ENCODE measurements around the gene KCNK7.

Gene KCNK7

DNA sequence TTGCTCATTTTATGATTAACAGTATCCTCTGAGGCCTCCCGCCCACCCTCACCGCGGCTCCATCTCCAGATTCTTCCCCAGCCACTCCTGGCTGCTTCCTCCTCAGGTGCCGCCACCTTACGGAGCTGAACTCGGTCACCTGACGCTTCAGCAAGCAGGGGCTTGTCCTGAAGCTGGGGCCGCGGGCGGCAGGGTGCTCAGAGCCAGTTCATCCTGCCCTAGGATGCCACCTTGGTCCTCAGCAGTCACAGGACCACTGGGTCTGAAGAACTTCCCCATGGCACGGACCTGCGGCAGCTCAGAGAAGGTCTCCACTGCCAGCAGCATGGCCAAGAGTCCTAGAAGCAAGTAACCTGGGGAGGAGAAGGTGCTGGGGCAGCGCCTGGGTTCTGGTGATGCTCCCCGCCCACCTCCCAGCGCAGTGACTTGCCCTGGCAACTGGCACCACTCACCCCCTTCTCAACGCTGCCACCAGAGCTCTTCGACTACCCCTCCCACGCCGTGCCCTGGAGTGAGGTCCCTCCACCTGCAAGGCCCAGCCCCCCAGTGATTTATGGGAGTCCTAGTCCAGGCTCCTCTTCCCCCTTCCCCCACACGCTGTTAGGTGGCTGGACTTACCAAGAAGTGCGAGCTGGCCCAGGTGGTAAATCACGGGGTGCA, 2.6 kb downstream of the KCNK7 start:
- Mint-ChIP-seq H3K9me3 (no peaks in the 10 kb centered on the region), H3K4me3 (no peak overlapping the region), H3K27ac (peak overlapping the region; percentile 26), H3K4me1 (ENCODE audit: low read depth) (peaks cover 18% of the 10 kb centered on the region), H3K36me3 (ENCODE audit: low read depth) (peaks cover 28% of the 10 kb centered on the region), H3K27me3 (ENCODE audit: low read depth) (no peaks in the 10 kb centered on the region)
- DNase-seq (ENCODE audit: low spot score), result no peak

DNA sequence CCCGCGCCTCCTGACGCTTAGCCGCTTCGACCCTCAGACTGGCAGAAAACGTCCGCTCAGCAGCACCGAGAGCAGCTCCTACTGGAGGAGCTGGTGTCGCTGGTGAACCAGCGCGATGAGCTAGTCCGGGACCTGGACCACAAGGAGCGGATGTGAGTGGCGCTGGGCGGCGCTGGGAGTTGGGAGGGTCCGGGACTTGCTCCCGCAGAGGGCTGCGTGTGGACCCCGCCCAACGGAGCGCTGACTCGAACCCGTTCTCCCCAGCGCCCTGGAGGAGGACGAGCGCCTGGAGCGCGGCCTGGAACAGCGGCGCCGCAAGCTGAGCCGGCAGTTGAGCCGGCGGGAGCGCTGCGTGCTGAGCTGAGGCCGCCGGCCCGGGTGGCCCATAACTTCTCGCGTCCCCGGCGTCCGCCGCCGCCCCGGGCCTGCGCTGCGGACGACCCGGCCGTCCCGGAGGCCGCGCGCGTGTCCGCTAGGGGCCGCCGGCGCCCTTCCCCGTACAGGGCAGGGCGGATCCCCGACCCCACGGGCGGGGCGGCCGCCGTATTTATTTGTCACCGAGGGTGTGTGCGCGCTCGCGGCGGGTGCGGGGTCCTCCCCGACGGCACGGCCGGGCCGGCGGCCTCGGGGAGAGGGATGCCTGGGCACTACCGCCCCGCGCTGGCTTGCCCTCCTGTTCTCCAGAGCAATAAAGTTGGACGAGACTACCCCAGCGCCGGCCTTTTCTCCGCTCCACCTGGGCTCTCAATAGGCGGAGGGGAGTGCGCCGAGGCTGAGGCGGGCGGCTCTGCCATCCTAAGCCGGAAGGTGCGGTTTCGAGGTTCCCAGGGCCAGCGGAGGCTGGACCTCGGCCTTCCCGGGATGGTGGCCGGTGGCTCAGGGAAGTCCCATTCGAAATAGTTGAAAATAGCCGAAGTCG, 3.4 kb downstream of the KCNK7 start:
- Mint-ChIP-seq H3K4me1 (ENCODE audit: low read depth) (peaks cover 26% of the 10 kb centered on the region), H3K4me3 (no peak overlapping the region), H3K27me3 (ENCODE audit: low read depth) (no peaks in the 10 kb centered on the region), H3K9me3 (no peaks in the 10 kb centered on the region), H3K36me3 (ENCODE audit: low read depth) (peaks cover 24% of the 10 kb centered on the region), H3K27ac (no peak overlapping the region)
- no peak for DNase-seq (ENCODE audit: low spot score)

DNA sequence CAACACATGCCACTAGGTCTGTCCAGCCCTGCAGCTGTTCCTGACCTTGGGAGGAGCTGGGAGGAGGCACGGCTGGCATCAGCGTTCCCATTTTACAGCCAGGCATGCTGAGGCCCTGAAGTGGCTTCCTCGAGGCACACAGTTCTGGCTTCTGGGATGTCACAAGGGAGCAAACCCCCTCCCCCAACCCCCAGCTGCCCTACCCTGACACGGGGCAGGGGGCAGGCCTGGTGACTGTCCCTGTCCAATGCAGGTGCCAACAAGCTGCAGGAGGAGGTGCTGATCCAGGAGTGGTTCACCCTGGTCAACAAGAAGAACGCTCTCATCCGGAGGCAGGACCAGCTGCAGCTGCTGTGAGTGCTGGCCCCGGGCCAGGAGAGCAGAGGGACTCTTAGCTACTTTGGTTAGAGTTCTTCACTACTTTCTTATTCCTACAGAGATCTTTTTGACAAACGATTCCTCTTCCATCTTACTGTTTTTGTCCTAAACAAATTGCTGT, 5.3 kb downstream of the KCNK7 start:
- no peaks in the 10 kb centered on the region for H3K9me3 Mint-ChIP-seq
- H3K27ac Mint-ChIP-seq, result peak overlapping the region; percentile 74
- no peaks in the 10 kb centered on the region for H3K27me3 Mint-ChIP-seq (ENCODE audit: low read depth)
- peaks cover 31% of the 10 kb centered on the region for H3K4me1 Mint-ChIP-seq (ENCODE audit: low read depth)
- H3K4me3 Mint-ChIP-seq, result no peak overlapping the region
- DNase-seq (ENCODE audit: low spot score), result no peak
- peaks cover 31% of the 10 kb centered on the region for H3K36me3 Mint-ChIP-seq (ENCODE audit: low read depth)

DNA sequence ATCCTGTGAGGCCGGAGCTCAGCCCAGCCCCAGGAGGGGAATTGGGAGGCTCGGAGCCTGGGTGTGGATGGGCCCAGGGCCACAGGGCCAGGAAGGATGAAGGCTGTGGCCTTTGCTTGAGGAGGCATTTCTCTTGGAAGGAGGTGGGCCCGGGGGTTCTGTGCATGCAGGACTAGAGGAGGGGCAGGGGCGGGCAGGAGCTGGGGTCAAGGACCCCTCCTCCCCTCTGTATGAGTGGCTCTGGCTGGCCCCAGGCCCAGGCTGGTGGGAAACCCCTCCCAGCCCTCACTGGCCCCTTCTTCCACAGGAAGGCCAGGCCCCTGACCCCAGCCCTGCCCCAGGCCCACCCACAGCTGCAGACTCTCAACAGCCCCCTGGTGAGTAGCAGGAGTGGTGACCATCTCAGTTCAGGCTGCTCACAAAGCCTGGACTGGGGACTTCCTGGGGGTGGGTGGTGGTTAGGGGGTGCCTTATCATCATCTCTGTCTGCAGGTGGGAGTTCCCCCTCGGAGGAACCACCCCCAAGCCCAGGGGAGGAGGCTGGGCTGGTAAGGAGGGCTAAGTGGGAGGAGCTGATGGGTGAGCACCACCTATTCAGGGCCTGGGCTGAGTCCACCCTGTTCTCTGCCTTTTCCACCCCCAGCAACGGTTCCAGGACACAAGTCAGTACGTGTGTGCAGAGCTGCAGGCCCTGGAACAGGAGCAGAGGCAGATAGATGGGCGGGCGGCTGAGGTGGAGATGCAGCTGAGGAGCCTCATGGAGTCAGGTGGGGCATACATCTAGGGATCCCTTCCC, 6.0 kb downstream of the KCNK7 start:
- Mint-ChIP-seq H3K27ac (peak overlapping the region; percentile 92), H3K27me3 (ENCODE audit: low read depth) (no peaks in the 10 kb centered on the region), H3K4me3 (no peak overlapping the region), H3K4me1 (ENCODE audit: low read depth) (peaks cover 26% of the 10 kb centered on the region), H3K9me3 (no peaks in the 10 kb centered on the region), H3K36me3 (ENCODE audit: low read depth) (peaks cover 28% of the 10 kb centered on the region)
- DNase-seq (ENCODE audit: low spot score), result no peak

DNA sequence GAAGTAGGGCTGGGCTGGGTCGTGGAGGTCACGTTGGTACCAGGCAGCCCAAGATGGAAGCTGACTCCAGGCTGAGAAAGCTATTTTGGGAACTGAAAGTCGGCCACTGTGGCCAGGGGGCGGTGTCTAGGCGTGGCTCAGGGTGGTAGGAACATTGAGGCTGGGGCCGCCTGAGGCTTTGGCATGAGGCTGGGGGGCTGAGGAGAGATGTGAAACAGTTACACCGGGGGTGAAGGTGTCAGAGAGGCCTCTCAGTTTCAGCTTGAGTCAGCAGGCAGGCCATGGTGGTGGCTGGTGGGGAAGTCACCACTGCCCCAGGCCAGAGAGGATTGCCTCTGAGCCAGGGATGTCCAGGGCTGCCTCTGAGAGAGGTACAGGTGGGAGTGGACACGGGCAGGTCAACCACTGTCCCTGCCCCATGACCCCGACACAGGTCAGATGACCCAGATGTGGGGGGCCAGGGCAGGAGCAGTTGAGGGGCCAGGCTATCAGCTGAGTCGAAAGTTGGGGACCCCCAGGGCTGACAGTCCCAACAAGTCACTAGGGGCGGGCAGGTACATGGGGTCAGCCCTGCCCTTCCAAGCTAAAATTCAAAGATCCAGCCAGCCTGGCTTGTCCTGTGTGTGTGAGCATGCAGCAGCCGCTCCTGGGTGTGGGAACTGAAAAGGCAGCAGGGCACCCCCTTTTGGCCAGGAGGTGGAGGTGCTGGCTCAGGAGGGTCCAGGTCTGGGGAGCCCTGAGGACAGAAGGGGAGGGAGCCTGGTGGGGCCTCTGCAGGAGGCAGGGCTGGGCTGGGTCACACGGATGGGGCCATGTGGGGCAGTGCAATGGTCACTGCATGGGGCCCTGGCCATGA, 7.2 kb downstream of the KCNK7 start:
- no peaks in the 10 kb centered on the region for H3K27me3 Mint-ChIP-seq (ENCODE audit: low read depth)
- peaks cover 25% of the 10 kb centered on the region for H3K4me1 Mint-ChIP-seq (ENCODE audit: low read depth)
- peak overlapping the region; percentile 92 for H3K27ac Mint-ChIP-seq
- H3K4me3 Mint-ChIP-seq, result peak overlapping the region; percentile 74
- peak; percentile 82 for DNase-seq (ENCODE audit: low spot score)
- peaks cover 37% of the 10 kb centered on the region for H3K36me3 Mint-ChIP-seq (ENCODE audit: low read depth)
- no peaks in the 10 kb centered on the region for H3K9me3 Mint-ChIP-seq

DNA sequence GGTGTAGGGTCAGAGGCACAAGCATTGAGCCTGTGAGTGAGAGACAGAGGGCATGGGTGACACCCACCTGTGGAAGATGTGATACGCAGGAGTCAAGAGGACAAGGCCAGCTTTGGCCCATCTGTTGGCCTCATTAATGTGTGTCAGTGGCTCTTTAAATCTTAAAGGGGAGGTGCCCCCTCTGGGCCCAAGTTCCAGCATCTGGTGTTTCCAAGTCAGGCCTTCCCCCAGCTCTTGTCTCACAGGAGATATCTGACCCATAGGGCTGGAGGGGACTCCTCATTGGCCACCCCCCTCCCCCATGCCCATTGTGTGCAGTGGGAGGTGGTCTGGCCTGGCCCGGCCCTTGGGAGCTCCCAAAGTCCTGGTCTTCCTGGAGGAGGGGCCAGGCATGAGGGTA, 8.9 kb downstream of the KCNK7 start:
- H3K4me3 Mint-ChIP-seq, result no peak overlapping the region
- H3K4me1 Mint-ChIP-seq (ENCODE audit: low read depth), result peaks cover 25% of the 10 kb centered on the region
- no peaks in the 10 kb centered on the region for H3K9me3 Mint-ChIP-seq
- H3K27me3 Mint-ChIP-seq (ENCODE audit: low read depth), result no peaks in the 10 kb centered on the region
- peaks cover 44% of the 10 kb centered on the region for H3K36me3 Mint-ChIP-seq (ENCODE audit: low read depth)
- no peak overlapping the region for H3K27ac Mint-ChIP-seq
- no peak for DNase-seq (ENCODE audit: low spot score)

DNA sequence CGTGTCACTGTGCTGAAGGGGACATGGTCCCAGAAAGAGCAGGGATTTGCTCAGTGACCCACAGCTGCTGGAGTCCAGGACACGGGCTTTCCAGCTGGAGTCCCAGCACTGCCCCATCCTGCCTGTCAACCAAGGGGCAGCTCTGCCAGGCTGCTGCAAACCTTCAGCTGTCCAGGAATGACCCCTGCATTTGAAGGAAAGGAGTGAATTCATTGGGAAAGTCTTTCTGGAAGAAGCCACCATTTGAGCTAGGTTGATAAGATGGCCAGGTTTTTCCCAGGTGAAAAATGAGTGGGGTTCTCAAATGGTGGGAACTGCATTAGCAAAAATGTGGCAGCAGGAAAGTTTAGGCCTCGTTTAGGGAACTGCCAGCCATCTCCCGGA, 9.4 kb downstream of the KCNK7 start:
- Mint-ChIP-seq H3K4me3 (peak overlapping the region; percentile 14), H3K4me1 (ENCODE audit: low read depth) (peaks cover 25% of the 10 kb centered on the region)

DNA sequence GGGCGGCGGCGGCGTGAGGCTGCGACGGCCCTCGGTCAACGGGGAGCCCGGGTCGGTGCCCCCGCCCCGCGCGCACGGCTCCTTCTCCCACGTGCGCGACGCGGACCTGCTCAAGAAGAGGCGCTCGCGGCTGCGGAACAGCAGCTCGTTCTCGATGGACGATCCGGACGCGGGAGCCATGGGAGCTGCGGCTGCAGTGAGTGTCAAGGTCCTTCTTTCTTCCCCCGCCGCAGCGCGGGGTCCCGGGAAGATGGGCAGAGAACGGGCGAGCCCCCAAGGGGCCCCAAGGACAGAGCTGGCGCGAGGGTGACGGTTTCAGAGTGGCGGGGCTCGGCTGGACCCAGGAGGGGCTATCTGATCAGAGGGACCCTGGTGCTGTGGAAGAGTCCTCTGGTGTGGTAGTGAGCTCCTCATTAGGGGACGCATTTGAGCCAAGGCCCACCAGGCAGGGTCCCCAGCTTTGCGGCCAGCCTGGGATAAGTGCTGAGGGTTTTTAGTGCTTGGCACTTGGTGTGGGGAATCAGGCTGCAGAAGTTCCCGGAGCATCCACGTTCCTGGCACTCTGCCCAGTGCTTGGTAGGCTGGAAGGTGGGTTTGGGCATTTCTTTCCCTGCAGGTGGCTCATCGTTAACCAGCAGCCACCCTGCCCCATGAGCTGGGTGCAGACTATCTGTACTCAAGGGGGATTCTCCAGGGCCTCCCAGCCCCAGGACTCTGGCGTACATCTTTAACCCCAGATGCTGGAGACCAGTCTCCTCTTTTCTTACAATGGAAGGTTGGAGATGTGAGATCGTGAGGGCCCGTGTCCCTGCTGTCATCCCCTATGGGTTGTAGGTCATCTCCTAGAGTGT, 10.0 kb downstream of the KCNK7 start:
- DNase-seq (ENCODE audit: low spot score), result no peak
- H3K27ac Mint-ChIP-seq, result peak overlapping the region; percentile 47
- H3K4me3 Mint-ChIP-seq, result peak overlapping the region; percentile 14
- peaks cover 25% of the 10 kb centered on the region for H3K4me1 Mint-ChIP-seq (ENCODE audit: low read depth)
- no peaks in the 10 kb centered on the region for H3K9me3 Mint-ChIP-seq
- H3K36me3 Mint-ChIP-seq (ENCODE audit: low read depth), result peaks cover 44% of the 10 kb centered on the region
- H3K27me3 Mint-ChIP-seq (ENCODE audit: low read depth), result no peaks in the 10 kb centered on the region

More for the DNA sequence above, 9.4 kb downstream of the KCNK7 start:
- Mint-ChIP-seq H3K36me3 (ENCODE audit: low read depth) (peaks cover 44% of the 10 kb centered on the region), H3K9me3 (no peaks in the 10 kb centered on the region), H3K27ac (peak overlapping the region; percentile 47), H3K27me3 (ENCODE audit: low read depth) (no peaks in the 10 kb centered on the region)
- no peak for DNase-seq (ENCODE audit: low spot score)

DNA sequence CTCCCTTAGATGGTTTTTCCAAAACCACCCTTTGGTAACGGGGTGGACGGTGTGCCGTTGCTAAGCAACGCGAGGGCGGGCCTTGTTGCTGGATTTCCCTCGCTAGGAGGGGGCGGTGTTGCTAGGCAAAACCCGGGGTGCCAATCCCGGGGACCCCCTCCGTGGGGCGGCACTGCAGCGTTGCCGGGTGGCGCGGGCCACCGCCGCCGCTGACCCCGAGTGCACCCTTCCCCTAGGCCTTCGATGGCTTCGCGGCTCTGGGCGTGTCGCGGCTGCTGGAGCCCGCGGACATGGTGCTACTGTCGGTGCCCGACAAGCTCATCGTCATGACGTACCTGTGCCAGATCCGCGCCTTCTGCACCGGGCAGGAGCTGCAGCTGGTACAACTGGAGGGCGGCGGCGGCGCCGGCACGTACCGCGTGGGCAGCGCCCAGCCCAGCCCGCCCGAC, 10.9 kb downstream of the KCNK7 start:
- H3K27me3 Mint-ChIP-seq (ENCODE audit: low read depth), result no peaks in the 10 kb centered on the region
- no peak overlapping the region for H3K4me3 Mint-ChIP-seq
- no peak overlapping the region for H3K27ac Mint-ChIP-seq
- peaks cover 46% of the 10 kb centered on the region for H3K36me3 Mint-ChIP-seq (ENCODE audit: low read depth)
- no peaks in the 10 kb centered on the region for H3K9me3 Mint-ChIP-seq
- DNase-seq (ENCODE audit: low spot score), result no peak
- H3K4me1 Mint-ChIP-seq (ENCODE audit: low read depth), result peaks cover 25% of the 10 kb centered on the region

DNA sequence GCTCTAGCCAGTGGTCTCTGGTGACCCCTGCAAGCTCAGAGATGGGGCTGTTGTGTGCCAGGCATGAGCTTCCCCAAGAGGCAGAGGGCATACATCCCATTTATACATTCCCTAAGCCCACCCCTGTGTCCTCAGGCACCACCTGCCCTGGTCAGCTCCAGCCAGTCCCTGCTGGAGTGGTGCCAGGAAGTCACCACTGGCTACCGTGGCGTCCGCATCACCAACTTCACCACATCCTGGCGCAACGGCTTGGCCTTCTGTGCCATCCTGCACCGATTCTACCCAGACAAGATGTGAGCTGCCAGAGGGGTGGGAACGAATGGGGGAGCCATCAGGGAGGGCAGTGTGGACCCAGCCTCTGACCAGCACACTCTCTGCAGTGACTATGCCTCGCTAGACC, 11.5 kb downstream of the KCNK7 start:
- no peak overlapping the region for H3K27ac Mint-ChIP-seq
- peaks cover 26% of the 10 kb centered on the region for H3K4me1 Mint-ChIP-seq (ENCODE audit: low read depth)
- no peaks in the 10 kb centered on the region for H3K27me3 Mint-ChIP-seq (ENCODE audit: low read depth)
- H3K36me3 Mint-ChIP-seq (ENCODE audit: low read depth), result peaks cover 48% of the 10 kb centered on the region
- no peaks in the 10 kb centered on the region for H3K9me3 Mint-ChIP-seq
- no peak for DNase-seq (ENCODE audit: low spot score)
- no peak overlapping the region for H3K4me3 Mint-ChIP-seq

DNA sequence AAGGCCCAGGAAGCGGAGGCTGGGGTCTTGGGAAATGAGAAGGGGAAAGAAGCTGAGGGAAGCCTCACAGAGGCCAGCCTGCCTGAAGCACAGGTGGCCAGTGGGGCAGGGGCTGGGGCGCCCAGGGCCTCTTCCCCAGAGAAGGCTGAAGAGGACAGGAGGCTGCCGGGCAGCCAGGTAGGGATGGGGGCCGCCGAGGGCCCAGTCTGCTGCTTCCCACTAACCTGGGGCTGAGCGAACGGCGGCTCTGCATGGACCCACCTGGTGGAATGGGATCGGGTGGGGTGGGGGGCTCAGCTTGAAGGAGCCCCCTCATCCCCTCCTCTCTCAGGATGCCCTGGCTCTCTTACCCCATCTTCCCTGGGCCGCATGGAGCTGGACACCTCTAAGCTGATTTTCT, 12.0 kb downstream of the KCNK7 start:
- Mint-ChIP-seq H3K27ac (no peak overlapping the region), H3K36me3 (ENCODE audit: low read depth) (peaks cover 46% of the 10 kb centered on the region), H3K4me1 (ENCODE audit: low read depth) (peaks cover 26% of the 10 kb centered on the region)

DNA sequence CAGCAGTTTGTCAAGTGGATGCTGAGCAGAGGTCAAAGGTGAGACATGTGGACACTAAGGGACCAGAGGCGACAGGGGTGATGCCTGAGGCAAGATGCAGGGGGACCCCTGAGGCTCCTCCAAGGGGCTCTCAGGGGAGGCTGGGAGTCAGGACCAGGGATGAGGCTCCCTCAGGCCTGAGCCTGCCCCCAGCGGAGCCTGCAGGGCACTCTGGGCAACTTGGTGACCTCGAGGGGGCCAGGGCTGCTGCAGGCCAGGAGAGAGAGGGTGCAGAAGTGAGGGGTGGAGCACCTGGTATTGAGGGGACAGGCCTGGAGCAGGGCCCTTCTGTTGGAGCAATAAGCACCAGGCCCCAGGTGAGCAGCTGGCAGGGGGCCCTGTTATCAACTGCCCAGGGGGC, 13.7 kb downstream of the KCNK7 start:
- no peak for DNase-seq (ENCODE audit: low spot score)
- H3K36me3 Mint-ChIP-seq (ENCODE audit: low read depth), result peaks cover 48% of the 10 kb centered on the region
- H3K4me3 Mint-ChIP-seq, result no peak overlapping the region
- H3K4me1 Mint-ChIP-seq (ENCODE audit: low read depth), result peaks cover 19% of the 10 kb centered on the region
- no peaks in the 10 kb centered on the region for H3K9me3 Mint-ChIP-seq
- no peaks in the 10 kb centered on the region for H3K27me3 Mint-ChIP-seq (ENCODE audit: low read depth)
- H3K27ac Mint-ChIP-seq, result peak overlapping the region; percentile 24

More for the DNA sequence above, 12.0 kb downstream of the KCNK7 start:
- DNase-seq (ENCODE audit: low spot score), result no peak
- H3K9me3 Mint-ChIP-seq, result no peaks in the 10 kb centered on the region
- H3K27me3 Mint-ChIP-seq (ENCODE audit: low read depth), result no peaks in the 10 kb centered on the region
- H3K4me3 Mint-ChIP-seq, result no peak overlapping the region

Measured in T-helper 2 cell treated with Interferon-gamma antibody and Interleukin-4, amounts not matched to agents 5 μg/mL and 100 μg/mL, for 36 hours (primary cell).